MCF 10A (cell line): ENCODE data around the gene GH2. TPM values are rescaled to one million over a fixed set of nuclear protein-coding genes. Genes with fewer than 3 reads are reported as not detected.

ENCODE experiments used
- BruUV-seq: library from RNA; stranded (reverse); fragments of 400-500 nt; replicated peaks from 2 replicates; lab custom pipeline; 2021; lab: Mats Ljungman, UMichigan
- CTCF ChIA-PET: fragments of 300-600 bp; sonication (Branson Sonifier 250); formaldehyde crosslinking; extraction: SDS; loops from one replicate; lab custom pipeline; 2021; ENCODE audit warnings: antibody characterized with exemption, inconsistent platforms; lab: Yijun Ruan, JAX
- POLR2A ChIA-PET: fragments of 300-600, 350-650 bp; sonication (Branson Sonifier 250); formaldehyde crosslinking; extraction: SDS; loops from one replicate; lab custom pipeline; 2020; ENCODE audit warnings: antibody characterized with exemption, inconsistent platforms; lab: Yijun Ruan, JAX
- DNase-seq: peaks from one replicate; pipeline ENCODE4 v3.0.0-alpha.2; 2018; ENCODE audit not compliant: unreplicated experiment
- H3K27ac Mint-ChIP-seq: one replicate; pipeline ENCODE4 v1.8.0; 2022; ENCODE audit warnings: mild to moderate bottlenecking, low read depth, mixed read lengths; ENCODE audit not compliant: unreplicated experiment
- H3K27me3 Mint-ChIP-seq: one replicate; pipeline ENCODE4 v1.8.0; 2022; ENCODE audit warnings: mixed read lengths; ENCODE audit not compliant: insufficient read depth, unreplicated experiment
- H3K36me3 Mint-ChIP-seq: one replicate; pipeline ENCODE4 v1.8.0; 2022; ENCODE audit warnings: mild to moderate bottlenecking, moderate library complexity, mixed read lengths; ENCODE audit not compliant: insufficient read depth, unreplicated experiment
- H3K4me1 Mint-ChIP-seq: one replicate; pipeline ENCODE4 v1.8.0; 2022; ENCODE audit warnings: mixed read lengths; ENCODE audit not compliant: insufficient read depth, unreplicated experiment
- H3K4me3 Mint-ChIP-seq: one replicate; pipeline ENCODE4 v1.8.0; 2022; ENCODE audit warnings: mild to moderate bottlenecking, moderate library complexity, mixed read lengths; ENCODE audit not compliant: unreplicated experiment
- H3K9me3 Mint-ChIP-seq: one replicate; pipeline ENCODE4 v1.8.0; 2022; ENCODE audit warnings: mixed read lengths; ENCODE audit not compliant: unreplicated experiment
- CTCF ChIP-seq: fragments of 200-600 bp; IDR thresholded peaks from one replicate; pipeline ENCODE4 v1.8.0; 2022; ENCODE audit warnings: antibody characterized with exemption, mild to moderate bottlenecking; ENCODE audit not compliant: unreplicated experiment
- intact Hi-C: fragments of 100-400 bp; cut with micrococcal nuclease; formaldehyde crosslinking; loops from 2 replicates; pipeline ENCODE4 v1.14.1; 2022
- total RNA-seq: library from RNA; stranded (reverse); gene quantifications from 2 replicates; pipeline ENCODE4 v1.2.3, GENCODE V29; 2022

The GH2 gene
- total RNA-seq, 1 experiment from 2014 or later, result not detected

DNA sequence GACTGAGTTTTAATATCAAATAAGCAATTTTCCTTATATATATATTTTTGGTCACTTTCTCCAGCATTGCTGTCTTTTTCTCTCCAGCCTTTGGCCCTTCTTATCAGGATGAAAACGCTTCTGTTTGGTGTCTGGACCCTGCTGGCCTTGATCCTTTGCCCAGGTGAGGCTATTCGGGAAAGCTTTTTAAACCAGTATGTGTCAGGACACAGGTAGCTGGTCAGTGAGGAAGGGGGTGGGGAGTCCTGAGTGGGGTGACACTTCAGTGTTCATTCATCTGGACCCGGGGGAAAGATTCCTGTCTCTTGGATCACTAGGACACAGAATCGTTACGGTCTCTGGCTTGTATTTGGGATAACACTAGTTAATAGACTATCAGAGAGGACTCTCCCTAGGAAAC, 27.0 kb downstream of the GH2 start:
- BruUV-seq, result no TSS peak
- Mint-ChIP-seq H3K9me3 (no peaks in the 10 kb centered on the region), H3K36me3 (no peaks in the 10 kb centered on the region), H3K27me3 (peaks cover 23% of the 10 kb centered on the region), H3K4me1 (no peaks in the 10 kb centered on the region), H3K27ac (no peak overlapping the region), H3K4me3 (no peak overlapping the region)
- ChIA-PET CTCF (interaction anchor here (0.6 to 2.8 kb wide), 5 partner anchors 10 to 260 kb away, joined by 3 to 14 read pairs (median 3); no protein-coding TSS in a partner anchor), POLR2A (interaction anchor here (0.7 kb wide), 1 partner anchor 46 kb away, joined by 3 read pairs; no protein-coding TSS in a partner anchor)
- intact Hi-C loops, result no loop called here
- TF ChIP-seq CTCF, result no peak
- DNase-seq, result no peak

- BruUV-seq, result no TSS peak
- Mint-ChIP-seq H3K9me3 (no peaks in the 10 kb centered on the region), H3K27me3 (peaks cover 11% of the 10 kb centered on the region), H3K4me3 (no peak overlapping the region), H3K27ac (no peak overlapping the region), H3K4me1 (no peaks in the 10 kb centered on the region), H3K36me3 (no peaks in the 10 kb centered on the region)
- ChIA-PET CTCF (interaction anchor here (2.8 kb wide), 1 partner anchor 13 kb away, joined by 14 read pairs; no protein-coding TSS in a partner anchor), POLR2A (no interaction called here)
- DNase-seq, result no peak
- TF ChIP-seq CTCF, result no peak
- intact Hi-C loops, result no loop called here
Measured at GRCh38 chr17:63853260-63853659, 28.5 kb downstream of the GH2 start.

- BruUV-seq, result no TSS peak
- TF ChIP-seq CTCF, result no peak
Measured at GRCh38 chr17:63850401-63850800, 31.3 kb downstream of the GH2 start.

GRCh38 chr17:63848834-63849689, 32.7 kb downstream of the GH2 start:
- Mint-ChIP-seq H3K27me3 (no peaks in the 10 kb centered on the region), H3K4me1 (peaks cover 11% of the 10 kb centered on the region), H3K4me3 (no peak overlapping the region), H3K9me3 (no peaks in the 10 kb centered on the region), H3K36me3 (no peaks in the 10 kb centered on the region), H3K27ac (no peak overlapping the region)
- TF ChIP-seq CTCF, result peak; percentile 18
- no peak for DNase-seq
- intact Hi-C loops, result no loop called here
- POLR2A ChIA-PET, result no interaction called here
- CTCF ChIA-PET, result no interaction called here
- BruUV-seq, result no TSS peak

More at GRCh38 chr17:63850401-63850800, 31.3 kb downstream of the GH2 start:
- DNase-seq, result no peak
- H3K27me3 Mint-ChIP-seq, result peaks cover 10% of the 10 kb centered on the region
- CTCF ChIA-PET, result interaction anchor here (0.9 kb wide), 1 partner anchor 17 kb away, joined by 3 read pairs; no protein-coding TSS in a partner anchor
- peaks cover 7% of the 10 kb centered on the region for H3K4me1 Mint-ChIP-seq
- H3K4me3 Mint-ChIP-seq, result no peak overlapping the region
- no peaks in the 10 kb centered on the region for H3K9me3 Mint-ChIP-seq
- no peak overlapping the region for H3K27ac Mint-ChIP-seq
- intact Hi-C loops, result no loop called here
- H3K36me3 Mint-ChIP-seq, result no peaks in the 10 kb centered on the region
- POLR2A ChIA-PET, result no interaction called here
